Neural progenitor cell (in vitro differentiated cells): Measurements from ENCODE around the gene BRD7. TPM values are rescaled to one million over a fixed set of nuclear protein-coding genes. Genes with fewer than 3 reads are reported as not detected.

Experiments used
- DNase-seq: peaks from one replicate; pipeline ENCODE4 v3.0.0-alpha.2; 2016; ENCODE audit warnings: low spot score
- H2AFZ ChIP-seq: fragments of 200-600 bp; sonication (generic); replicated peaks from 2 replicates; pipeline ENCODE4 v1.6.1; 2016; ENCODE audit warnings: antibody characterized with exemption
- H3F3A ChIP-seq: fragments of 200-600 bp; sonication (generic); 2 replicates; pipeline ENCODE4 v1.6.1; 2016; ENCODE audit warnings: antibody characterized with exemption, low read depth
- H3K27ac ChIP-seq: fragments of 200-600 bp; sonication (generic); 2 replicates; pipeline ENCODE4 v1.5.1; 2016; ENCODE audit warnings: mild to moderate bottlenecking
- H3K27me3 ChIP-seq: fragments of 200-600 bp; sonication (generic); 2 replicates; pipeline ENCODE4 v1.6.1; 2016; ENCODE audit warnings: mild to moderate bottlenecking, moderate library complexity
- H3K36me3 ChIP-seq: fragments of 200-600 bp; sonication (generic); 2 replicates; pipeline ENCODE4 v1.5.1; 2016
- H3K4me1 ChIP-seq: fragments of 200-600 bp; sonication (generic); 2 replicates; pipeline ENCODE4 v1.6.1; 2016; ENCODE audit warnings: mixed run types
- H3K4me2 ChIP-seq: fragments of 200-600 bp; sonication (generic); 2 replicates; pipeline ENCODE4 v1.6.1; 2016
- H3K4me3 ChIP-seq: fragments of 200-600 bp; sonication (generic); 2 replicates; pipeline ENCODE4 v1.5.1; 2016
- H3K79me2 ChIP-seq: fragments of 200-600 bp; sonication (generic); 2 replicates; pipeline ENCODE4 v1.6.1; 2016; ENCODE audit warnings: low read depth
- H3K9ac ChIP-seq: fragments of 200-600 bp; sonication (generic); 2 replicates; pipeline ENCODE4 v1.6.1; 2016
- H3K9me3 ChIP-seq: fragments of 200-600 bp; sonication (generic); 2 replicates; pipeline ENCODE4 v1.5.1; 2016; ENCODE audit warnings: low read depth
- H4K20me1 ChIP-seq: fragments of 200-600 bp; sonication (generic); 2 replicates; pipeline ENCODE4 v1.6.1; 2016; ENCODE audit warnings: low read depth
- H3K27ac Mint-ChIP-seq: 3 replicates; pipeline ENCODE4 v1.8.0; 2021; ENCODE audit warnings: mixed read lengths
- H3K27me3 Mint-ChIP-seq: 2 replicates; pipeline ENCODE4 v1.8.0; 2022; ENCODE audit warnings: low read depth, mild to moderate bottlenecking, inconsistent platforms, moderate library complexity, mixed read lengths; ENCODE audit not compliant: insufficient read depth
- H3K36me3 Mint-ChIP-seq: 3 replicates; pipeline ENCODE4 v1.8.0; 2021; ENCODE audit warnings: mixed read lengths
- H3K4me1 Mint-ChIP-seq: 3 replicates; pipeline ENCODE4 v1.8.0; 2021; ENCODE audit warnings: mixed read lengths
- H3K4me3 Mint-ChIP-seq: 3 replicates; pipeline ENCODE4 v1.8.0; 2021; ENCODE audit warnings: mild to moderate bottlenecking, moderate library complexity, mixed read lengths
- H3K9me3 Mint-ChIP-seq: 3 replicates; pipeline ENCODE4 v1.8.0; 2020; ENCODE audit warnings: mixed read lengths
- CTCF ChIP-seq: fragments of 200-600 bp; sonication (generic); IDR thresholded peaks from 2 replicates; pipeline ENCODE4 v1.5.1; 2017; ENCODE audit warnings: antibody characterized with exemption, mild to moderate bottlenecking
- EZH2 ChIP-seq: fragments of 200-600 bp; sonication (generic); IDR thresholded peaks from 2 replicates; pipeline ENCODE4 v1.6.1; 2017; ENCODE audit warnings: antibody characterized with exemption, mild to moderate bottlenecking, moderate library complexity
- EZH2phosphoT487 ChIP-seq: fragments of 200-600 bp; sonication (generic); IDR thresholded peaks from 2 replicates; pipeline ENCODE4 v1.6.1; 2017; ENCODE audit warnings: antibody characterized with exemption
- total RNA-seq: library from RNA; depleted of rRNA; stranded (reverse); fragments of >200 nt; gene quantifications from 2 replicates; pipeline ENCODE4 v1.2.3, GENCODE V29; 2015; ENCODE audit warnings: low replicate concordance

Gene BRD7
- total RNA-seq, 1 donor from 2014 or later = 164 TPM

- H3K9me3 Mint-ChIP-seq = no peaks in the 10 kb centered on the region
- Histone ChIP-seq H2AFZ (no peak overlapping the region), H3K4me2 (no peak overlapping the region), H3K27ac (no peak overlapping the region), H3K36me3 (no peaks in the 10 kb centered on the region), H3K9ac (no peak overlapping the region), H3K4me3 (no peak overlapping the region), H3K27me3 (no peaks in the 10 kb centered on the region), H3K4me1 (no peaks in the 10 kb centered on the region), H3K9me3 (no peaks in the 10 kb centered on the region), H3K79me2 (peaks cover 2% of the 10 kb centered on the region), H3F3A (no peaks in the 10 kb centered on the region), H4K20me1 (peaks cover 14% of the 10 kb centered on the region)
- DNase-seq = no peak
- no peak overlapping the region for H3K27ac Mint-ChIP-seq
- peaks cover 37% of the 10 kb centered on the region for H3K36me3 Mint-ChIP-seq
- H3K27me3 Mint-ChIP-seq = no peaks in the 10 kb centered on the region
- TF ChIP-seq EZH2 = no peak
- no peak for TF ChIP-seq CTCF
- no peak for TF ChIP-seq EZH2phosphoT487
- peaks cover 10% of the 10 kb centered on the region for H3K4me1 Mint-ChIP-seq
- H3K4me3 Mint-ChIP-seq = no peak overlapping the region
Observed at GRCh38 chr16:50326264-50326663, 42.5 kb downstream of the BRD7 start.

- H3K27me3 ChIP-seq = no peaks in the 10 kb centered on the region
- H3K4me3 ChIP-seq = no peak overlapping the region
- Mint-ChIP-seq H3K36me3 (peaks cover 42% of the 10 kb centered on the region), H3K27ac (no peak overlapping the region), H3K4me1 (peaks cover 10% of the 10 kb centered on the region), H3K9me3 (no peaks in the 10 kb centered on the region), H3K4me3 (no peak overlapping the region), H3K27me3 (no peaks in the 10 kb centered on the region)
- no peaks in the 10 kb centered on the region for H3K79me2 ChIP-seq
- no peak overlapping the region for H3K9ac ChIP-seq
- DNase-seq = no peak
- peaks cover 12% of the 10 kb centered on the region for H4K20me1 ChIP-seq
- H2AFZ ChIP-seq = no peak overlapping the region
- no peaks in the 10 kb centered on the region for H3K36me3 ChIP-seq
- H3F3A ChIP-seq = no peaks in the 10 kb centered on the region
- H3K27ac ChIP-seq = no peak overlapping the region
- no peak overlapping the region for H3K4me2 ChIP-seq
- no peak for TF ChIP-seq CTCF
- no peak for TF ChIP-seq EZH2
- TF ChIP-seq EZH2phosphoT487 = no peak
- H3K9me3 ChIP-seq = no peaks in the 10 kb centered on the region
- no peaks in the 10 kb centered on the region for H3K4me1 ChIP-seq
Observed at GRCh38 chr16:50324345-50324744, 44.4 kb downstream of the BRD7 start.

GRCh38 chr16:50323335-50324011, 45.3 kb downstream of the BRD7 start:
- peaks cover 12% of the 10 kb centered on the region for H4K20me1 ChIP-seq
- H2AFZ ChIP-seq = no peak overlapping the region
- H3K9me3 ChIP-seq = no peaks in the 10 kb centered on the region
- no peak overlapping the region for H3K4me2 ChIP-seq
- H3K27me3 Mint-ChIP-seq = no peaks in the 10 kb centered on the region
- H3K9ac ChIP-seq = no peak overlapping the region
- no peak overlapping the region for H3K27ac Mint-ChIP-seq
- H3K9me3 Mint-ChIP-seq = no peaks in the 10 kb centered on the region
- TF ChIP-seq CTCF = peak; percentile 41
- no peak for TF ChIP-seq EZH2
- no peaks in the 10 kb centered on the region for H3K27me3 ChIP-seq
- no peak for DNase-seq
- H3K36me3 ChIP-seq = no peaks in the 10 kb centered on the region
- H3K79me2 ChIP-seq = no peaks in the 10 kb centered on the region
- H3K4me1 Mint-ChIP-seq = peaks cover 10% of the 10 kb centered on the region
- H3K4me1 ChIP-seq = no peaks in the 10 kb centered on the region
- H3K4me3 ChIP-seq = no peak overlapping the region
- H3K36me3 Mint-ChIP-seq = peaks cover 44% of the 10 kb centered on the region
- no peak overlapping the region for H3K4me3 Mint-ChIP-seq
- no peaks in the 10 kb centered on the region for H3F3A ChIP-seq
- no peak overlapping the region for H3K27ac ChIP-seq
